Activated CD8-positive, alpha-beta memory T cell treated with anti-CD3 and anti-CD28 coated beads for 1 hour (primary cell): ENCODE results near the gene ARHGEF37.
"Not testable (repeated sequence)": the region's sequence is repeated elsewhere in the genome, so short reads cannot be mapped to it uniquely, and the experiment has no call there.

Source experiments
- DNase-seq, 2 donors: peaks; one replicate each; pipeline ENCODE4 v3.0.0-alpha.2; 2020; ENCODE audit warnings: low read depth in 1 of 2; ENCODE audit errors: extremely low read depth in 1 of 2

ARHGEF37 gene

DNA sequence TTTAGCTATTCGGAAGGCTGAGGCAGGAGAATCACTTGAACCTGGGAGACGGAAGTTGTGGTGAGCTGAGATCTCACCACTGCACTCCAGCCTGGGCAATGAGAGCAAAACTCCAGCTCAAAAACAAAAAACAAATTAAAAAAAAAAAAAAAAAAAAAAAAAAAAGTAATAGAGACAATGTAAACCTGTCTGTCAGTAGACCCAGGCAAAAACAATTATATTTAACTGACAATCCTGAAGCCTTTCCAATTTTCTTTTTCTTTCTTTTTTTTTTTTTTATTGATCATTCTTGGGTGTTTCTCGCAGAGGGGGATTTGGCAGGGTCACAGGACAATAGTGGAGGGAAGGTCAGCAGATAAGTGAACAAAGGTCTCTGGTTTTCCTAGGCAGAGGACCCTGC lies 88.0 kb downstream of the ARHGEF37 start:
- DNase-seq, result not testable (repeated sequence)

- DNase-seq, result no peak
Observed at GRCh38 chr5:149671544-149671943, 90.2 kb downstream of the ARHGEF37 start.

- DNase-seq, result no peak
Observed at GRCh38 chr5:149672701-149673476, 91.6 kb downstream of the ARHGEF37 start.

- DNase-seq, result no peak
Observed at GRCh38 chr5:149674686-149675085, 93.4 kb downstream of the ARHGEF37 start.

DNA sequence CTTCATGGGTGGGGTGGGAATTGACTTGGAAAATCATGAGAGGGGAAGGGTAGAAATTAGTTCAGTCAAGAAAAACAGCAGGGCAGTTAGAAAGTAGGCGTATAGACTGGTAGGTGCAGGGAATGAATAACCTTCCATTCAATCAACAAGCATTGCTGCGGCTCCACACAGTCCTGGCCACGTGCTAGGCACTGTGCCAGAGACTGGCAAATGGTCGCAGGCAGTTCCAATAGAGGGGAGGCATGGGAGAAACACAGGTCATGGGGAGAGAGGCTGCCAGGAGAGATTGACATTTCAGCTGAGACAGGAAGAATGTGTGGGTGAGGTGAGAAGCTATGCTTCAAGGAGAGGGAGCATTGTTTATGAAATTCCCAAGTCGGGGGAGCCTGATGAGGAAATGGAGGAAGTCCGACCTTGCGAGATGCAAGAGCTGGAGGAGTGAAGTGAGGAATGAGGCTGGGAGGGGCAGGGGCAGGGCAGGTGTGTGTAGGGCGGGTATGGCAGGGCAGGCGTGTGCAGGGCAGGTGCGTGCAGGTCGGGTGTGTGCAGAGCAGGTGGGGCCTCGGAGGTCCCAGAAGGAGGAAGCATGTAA lies 94.4 kb downstream of the ARHGEF37 start:
- DNase-seq, result no peak

- no peak for DNase-seq
Observed at GRCh38 chr5:149677731-149678130, 96.4 kb downstream of the ARHGEF37 start.

DNA sequence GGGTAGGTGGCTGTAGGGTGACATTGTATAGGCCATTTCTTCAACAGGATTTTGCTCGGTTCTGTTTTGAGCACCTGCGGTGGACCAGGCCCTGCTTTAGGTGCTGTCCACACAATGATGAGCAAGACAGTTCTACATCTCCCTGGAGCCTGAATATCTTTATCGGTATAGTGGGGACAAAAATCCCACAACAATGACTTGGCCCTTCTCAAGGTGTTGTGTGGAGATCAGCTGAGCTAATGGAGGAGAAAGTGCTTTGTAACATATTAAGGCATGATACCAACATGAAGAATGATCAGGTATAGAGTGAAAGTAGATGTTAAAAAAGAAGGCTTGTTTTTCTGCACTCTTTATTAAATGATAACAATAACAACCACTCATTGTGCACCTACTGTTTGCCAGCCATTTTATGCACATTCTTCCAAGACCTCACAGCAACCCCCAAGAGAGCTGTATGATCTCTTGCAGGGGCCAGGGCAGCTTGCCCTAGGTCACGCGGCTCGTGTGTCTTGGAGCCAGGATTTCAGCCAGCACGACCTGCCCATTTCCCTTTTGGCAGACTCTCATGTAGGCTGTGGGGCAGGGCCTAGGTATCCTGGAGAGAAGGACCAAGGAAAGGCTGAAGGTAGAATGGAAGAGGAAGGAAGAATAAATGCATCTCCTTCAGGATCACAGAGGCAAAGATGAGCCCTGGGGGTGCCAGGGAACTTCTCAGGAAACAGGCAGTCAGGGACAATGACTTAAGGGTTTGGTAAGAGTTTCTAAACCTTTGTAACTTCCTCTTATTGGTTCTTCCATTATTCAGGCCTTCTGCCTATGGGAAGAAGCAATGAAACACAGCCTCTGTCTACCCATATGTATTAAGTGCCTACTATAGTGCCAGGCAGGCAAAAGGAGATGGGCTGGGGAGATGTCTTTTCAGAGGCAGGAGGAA lies 98.8 kb downstream of the ARHGEF37 start:
- DNase-seq, result no peak

- DNase-seq, result no peak
Observed at GRCh38 chr5:149680810-149681221, 99.5 kb downstream of the ARHGEF37 start.

GRCh38 chr5:149681252-149681651 lies 100.0 kb downstream of the ARHGEF37 start:
- no peak for DNase-seq

GRCh38 chr5:149681922-149682321 lies 100.6 kb downstream of the ARHGEF37 start:
- no peak for DNase-seq

- DNase-seq, result no peak
Observed at GRCh38 chr5:149682532-149683075, 101.3 kb downstream of the ARHGEF37 start.

DNA sequence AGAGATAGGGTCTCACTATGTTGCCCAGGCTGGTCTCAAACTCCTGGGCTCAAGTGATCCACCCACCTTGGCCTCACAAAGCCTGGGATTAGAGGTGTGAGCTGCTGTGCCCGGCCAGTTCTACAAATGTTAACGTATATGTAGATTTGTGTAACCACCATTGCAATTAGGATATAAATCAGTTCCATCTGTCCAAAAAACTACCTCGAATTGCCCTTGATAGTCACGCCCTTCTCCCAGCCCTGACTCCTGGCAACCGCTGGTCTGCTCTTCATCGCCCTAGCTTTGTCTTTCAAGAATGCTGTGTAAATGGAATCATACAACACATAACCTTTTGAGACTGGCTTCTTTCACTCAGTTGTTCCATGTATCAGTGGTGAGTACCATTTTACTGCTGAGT lies 102.7 kb downstream of the ARHGEF37 start:
- no peak for DNase-seq

DNA sequence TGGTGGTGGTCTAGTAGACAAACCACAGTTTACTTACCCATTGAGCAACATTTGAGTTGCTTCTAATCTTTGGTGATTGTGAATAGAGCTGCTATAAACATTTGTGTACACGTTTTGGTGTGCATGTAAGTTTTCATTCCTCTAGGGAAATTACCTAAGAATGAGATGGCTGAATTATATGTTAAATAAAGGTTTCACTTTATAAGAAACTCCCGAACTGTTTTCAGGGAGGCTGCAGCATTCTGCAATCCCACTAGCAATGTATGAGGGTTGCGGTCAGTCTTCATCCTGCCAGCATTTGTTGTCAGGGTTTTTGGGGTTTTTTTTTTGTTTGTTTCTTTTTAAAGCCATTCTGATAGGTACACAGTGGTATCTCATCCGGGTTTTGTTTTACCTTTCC lies 103.1 kb downstream of the ARHGEF37 start:
- no peak for DNase-seq
